GM23248 (cell line): Measurements from ENCODE around the gene NPAT.

ENCODE experiments used
- EZH2 ChIP-seq: fragments of 200-600 bp; sonication (generic); IDR thresholded peaks from 2 replicates; pipeline ENCODE4 v1.6.1; 2018; ENCODE audit warnings: antibody characterized with exemption, mild to moderate bottlenecking; ENCODE audit not compliant: insufficient read depth, poor library complexity, severe bottlenecking
- EZH2phosphoT487 ChIP-seq: fragments of 200-600 bp; sonication (generic); IDR thresholded peaks from 2 replicates; pipeline ENCODE4 v1.6.1; 2018; ENCODE audit warnings: antibody characterized with exemption, moderate library complexity, mild to moderate bottlenecking, low read depth; ENCODE audit not compliant: insufficient read depth

GRCh38 chr11:108224911-108225786 lies 2.7 kb upstream of the NPAT start:
- TF ChIP-seq EZH2phosphoT487 (no peak), EZH2 (no peak)
